Fibroblast of villous mesenchyme (primary cell): ENCODE measurements around the gene SMYD3. TPM values are rescaled to one million over a fixed set of nuclear protein-coding genes. Genes with fewer than 3 reads are reported as not detected.
A peak's percentile ranks its signal among the peaks of the same experiment; 100 is the strongest.

Experiments
- DNase-seq: peaks from one replicate; pipeline ENCODE4 v3.0.0-alpha.2; 2010; ENCODE audit warnings: low read depth
- H3K4me3 ChIP-seq: 2 replicates; pipeline ENCODE4 v1.5.1; 2011; ENCODE audit warnings: low read depth, mild to moderate bottlenecking, low read length
- total RNA-seq: library from RNA; depleted of rRNA; stranded (reverse); fragments of >200 nt; gene quantifications from 2 replicates; pipeline ENCODE4 v1.2.3, GENCODE V29; 2012
- TF ChIP-seq, protein P1 (sequence below): IDR thresholded peaks from 2 replicates; pipeline ENCODE4 v1.5.1; 2012; ENCODE audit warnings: low read depth, mild to moderate bottlenecking, low read length; ENCODE audit not compliant: insufficient read depth

SMYD3 gene
- total RNA-seq, 1 donor = 35.4 TPM

DNA sequence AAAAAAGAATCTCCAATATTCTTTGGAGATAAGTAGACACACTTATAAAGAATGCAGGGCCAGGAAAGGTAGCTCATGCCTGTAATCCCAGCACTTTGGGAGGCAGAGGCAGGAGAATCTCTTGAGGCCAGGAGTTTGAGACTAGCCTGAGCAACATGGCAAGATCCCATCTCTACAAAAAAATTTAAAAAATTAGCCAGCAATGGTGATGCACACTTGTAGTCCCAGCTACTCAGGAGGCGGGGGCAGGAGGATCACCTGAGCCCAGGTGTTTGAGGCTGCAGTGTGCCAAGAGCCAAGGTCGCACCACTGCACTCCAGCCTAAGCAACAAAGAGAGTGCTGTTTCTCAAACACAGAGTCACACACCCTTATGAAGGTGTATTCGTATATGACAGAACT is 385.0 kb downstream of the SMYD3 start:
- TF ChIP-seq, protein P1, sequence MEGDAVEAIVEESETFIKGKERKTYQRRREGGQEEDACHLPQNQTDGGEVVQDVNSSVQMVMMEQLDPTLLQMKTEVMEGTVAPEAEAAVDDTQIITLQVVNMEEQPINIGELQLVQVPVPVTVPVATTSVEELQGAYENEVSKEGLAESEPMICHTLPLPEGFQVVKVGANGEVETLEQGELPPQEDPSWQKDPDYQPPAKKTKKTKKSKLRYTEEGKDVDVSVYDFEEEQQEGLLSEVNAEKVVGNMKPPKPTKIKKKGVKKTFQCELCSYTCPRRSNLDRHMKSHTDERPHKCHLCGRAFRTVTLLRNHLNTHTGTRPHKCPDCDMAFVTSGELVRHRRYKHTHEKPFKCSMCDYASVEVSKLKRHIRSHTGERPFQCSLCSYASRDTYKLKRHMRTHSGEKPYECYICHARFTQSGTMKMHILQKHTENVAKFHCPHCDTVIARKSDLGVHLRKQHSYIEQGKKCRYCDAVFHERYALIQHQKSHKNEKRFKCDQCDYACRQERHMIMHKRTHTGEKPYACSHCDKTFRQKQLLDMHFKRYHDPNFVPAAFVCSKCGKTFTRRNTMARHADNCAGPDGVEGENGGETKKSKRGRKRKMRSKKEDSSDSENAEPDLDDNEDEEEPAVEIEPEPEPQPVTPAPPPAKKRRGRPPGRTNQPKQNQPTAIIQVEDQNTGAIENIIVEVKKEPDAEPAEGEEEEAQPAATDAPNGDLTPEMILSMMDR = no peak
- no peak overlapping the region for H3K4me3 ChIP-seq
- DNase-seq = no peak

DNA sequence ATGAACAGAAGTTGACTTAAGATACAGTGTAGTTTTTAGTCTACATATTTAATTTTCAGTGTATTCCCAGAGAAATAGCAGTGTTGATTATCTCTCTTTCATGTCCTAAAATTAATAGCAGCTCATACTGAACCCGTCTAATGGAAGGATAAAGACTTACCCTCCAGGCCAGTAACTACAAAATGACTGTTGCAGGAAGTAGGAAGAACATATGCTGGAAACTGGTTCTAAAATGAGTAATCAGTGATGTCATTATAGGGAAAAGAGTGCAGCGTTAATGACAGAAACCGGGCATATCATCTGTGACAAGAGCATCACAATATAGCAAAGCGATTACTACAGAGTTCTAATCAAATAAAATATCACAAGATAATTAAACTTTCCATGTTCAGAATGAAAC is 385.5 kb downstream of the SMYD3 start:
- DNase-seq = no peak
- TF ChIP-seq, protein P1 = no peak
- no peak overlapping the region for H3K4me3 ChIP-seq

DNA sequence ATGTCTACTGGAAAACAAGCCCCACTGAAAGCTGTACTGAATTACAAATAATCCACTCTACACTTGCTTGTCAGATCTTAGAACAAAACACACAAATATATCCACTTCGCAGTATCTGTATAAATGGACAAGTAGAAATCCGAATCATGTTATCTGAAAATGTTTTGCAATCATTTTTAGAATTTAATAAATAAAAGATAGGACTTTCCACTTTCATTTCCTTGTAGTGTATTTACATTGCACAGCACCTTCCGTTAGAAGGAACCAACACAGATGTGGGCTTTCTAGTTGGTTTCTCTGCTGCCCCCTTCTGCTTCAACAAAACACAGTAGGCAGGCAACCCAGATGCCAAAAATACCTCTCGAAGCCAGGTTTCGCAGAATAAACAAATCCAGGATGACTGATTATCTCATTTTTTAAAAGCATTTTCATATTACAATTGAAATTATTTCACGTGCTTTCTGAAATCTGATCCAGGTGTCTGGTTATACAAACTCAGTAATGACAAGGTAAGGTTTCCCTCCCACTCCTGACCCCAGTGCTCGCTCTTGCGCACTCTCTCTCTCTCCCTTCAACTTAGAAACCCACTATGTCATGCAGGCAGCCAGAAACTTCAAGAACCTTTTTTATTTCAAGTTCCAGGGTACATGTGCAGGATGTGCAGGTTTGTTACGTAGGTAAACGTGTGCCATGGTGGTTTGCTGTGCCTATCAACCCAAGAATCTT is 389.9 kb downstream of the SMYD3 start:
- DNase-seq = peak; percentile 80
- no peak overlapping the region for H3K4me3 ChIP-seq
- TF ChIP-seq, protein P1 = peak; percentile 36

DNA sequence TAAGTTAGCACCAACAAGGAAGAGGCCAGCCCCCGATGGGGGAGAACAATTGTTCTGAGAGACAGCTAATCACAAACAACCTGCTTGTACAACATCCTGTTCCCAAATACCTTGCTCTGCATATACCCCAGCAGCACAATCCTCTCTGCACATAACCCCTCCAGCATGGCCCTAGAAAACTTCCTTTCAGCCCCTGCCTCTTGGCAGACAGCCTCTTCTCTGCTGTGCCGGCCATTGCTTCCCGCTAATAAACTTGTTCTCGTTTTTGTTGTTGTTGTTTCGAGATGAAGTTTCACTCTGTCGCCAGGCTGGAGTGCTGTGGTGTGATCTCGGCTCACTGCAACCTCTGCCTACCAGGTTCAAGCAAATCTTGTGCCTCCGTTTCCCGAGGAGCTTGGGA is 392.7 kb downstream of the SMYD3 start:
- TF ChIP-seq, protein P1 = no peak
- DNase-seq = no peak
- no peak overlapping the region for H3K4me3 ChIP-seq

DNA sequence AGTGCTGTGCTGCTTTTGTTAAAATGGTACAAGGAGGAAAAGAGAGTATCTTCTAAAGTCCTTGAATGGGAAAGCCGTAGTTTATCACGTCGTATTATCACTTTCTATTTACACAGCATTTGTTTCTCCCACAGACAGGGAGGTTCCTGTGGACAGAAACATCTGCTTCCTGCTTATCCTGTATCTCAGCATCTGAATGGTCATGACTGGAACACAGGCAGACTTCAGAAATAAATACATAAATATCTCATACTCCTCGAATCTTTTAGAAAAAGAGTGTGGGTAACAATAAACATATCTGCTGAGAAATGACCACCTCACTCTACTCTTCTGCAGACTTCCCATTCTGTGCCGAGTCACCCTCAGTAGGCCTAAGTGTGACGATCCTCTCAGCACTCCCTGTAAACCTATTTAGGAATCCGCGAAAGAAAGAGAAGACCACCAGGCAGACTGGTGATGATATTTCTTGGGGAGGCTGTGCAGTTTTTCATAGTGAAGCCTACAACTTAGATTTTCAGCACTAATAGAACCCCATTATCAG is 393.5 kb downstream of the SMYD3 start:
- H3K4me3 ChIP-seq = no peak overlapping the region
- TF ChIP-seq, protein P1 = no peak
- DNase-seq = peak; percentile 88

DNA sequence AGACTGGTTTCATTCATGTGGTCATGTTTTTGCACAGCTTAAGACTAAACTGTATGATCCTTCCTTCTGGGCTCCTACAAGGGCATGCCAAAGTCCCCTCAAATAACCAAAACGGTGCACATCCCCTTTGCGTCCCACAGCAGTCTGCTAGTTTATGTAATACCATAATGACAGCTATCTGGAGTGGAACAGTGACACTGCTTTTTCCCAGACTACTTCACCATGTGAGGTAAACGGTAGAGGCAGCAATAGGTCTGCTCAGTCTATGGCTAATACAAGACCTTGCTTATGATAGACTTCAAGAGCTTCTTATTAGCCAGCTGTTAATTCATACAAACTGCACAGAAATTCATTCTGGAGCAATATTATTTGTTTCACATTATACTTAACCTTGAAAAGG is 395.5 kb downstream of the SMYD3 start:
- H3K4me3 ChIP-seq = no peak overlapping the region
- no peak for DNase-seq
- TF ChIP-seq, protein P1 = no peak
